ENCODE results near the gene SRRM1.

DNA sequence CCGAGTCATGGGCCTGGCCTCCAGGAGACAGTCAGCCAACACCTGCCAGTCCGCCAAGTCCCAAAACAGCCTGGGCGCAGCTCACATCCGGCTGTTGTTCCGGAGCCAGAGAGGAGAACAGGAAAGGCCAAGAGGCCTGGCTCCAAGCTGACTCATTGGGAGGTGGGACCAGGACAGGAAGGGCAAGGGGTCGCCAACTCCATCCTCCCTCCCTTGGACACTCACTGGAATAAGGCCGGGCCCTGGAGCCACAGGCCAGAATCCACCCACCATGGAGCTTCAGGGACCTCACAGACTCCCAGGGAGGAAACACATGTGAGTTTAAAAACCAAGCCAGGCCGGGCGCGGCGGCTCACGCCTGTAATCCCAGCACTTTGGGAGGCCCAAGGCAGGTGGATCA, 77.0 kb downstream of the SRRM1 start:
- TF ChIP-seq, protein P1, sequence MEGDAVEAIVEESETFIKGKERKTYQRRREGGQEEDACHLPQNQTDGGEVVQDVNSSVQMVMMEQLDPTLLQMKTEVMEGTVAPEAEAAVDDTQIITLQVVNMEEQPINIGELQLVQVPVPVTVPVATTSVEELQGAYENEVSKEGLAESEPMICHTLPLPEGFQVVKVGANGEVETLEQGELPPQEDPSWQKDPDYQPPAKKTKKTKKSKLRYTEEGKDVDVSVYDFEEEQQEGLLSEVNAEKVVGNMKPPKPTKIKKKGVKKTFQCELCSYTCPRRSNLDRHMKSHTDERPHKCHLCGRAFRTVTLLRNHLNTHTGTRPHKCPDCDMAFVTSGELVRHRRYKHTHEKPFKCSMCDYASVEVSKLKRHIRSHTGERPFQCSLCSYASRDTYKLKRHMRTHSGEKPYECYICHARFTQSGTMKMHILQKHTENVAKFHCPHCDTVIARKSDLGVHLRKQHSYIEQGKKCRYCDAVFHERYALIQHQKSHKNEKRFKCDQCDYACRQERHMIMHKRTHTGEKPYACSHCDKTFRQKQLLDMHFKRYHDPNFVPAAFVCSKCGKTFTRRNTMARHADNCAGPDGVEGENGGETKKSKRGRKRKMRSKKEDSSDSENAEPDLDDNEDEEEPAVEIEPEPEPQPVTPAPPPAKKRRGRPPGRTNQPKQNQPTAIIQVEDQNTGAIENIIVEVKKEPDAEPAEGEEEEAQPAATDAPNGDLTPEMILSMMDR (IDR thresholded peaks at IDR 0.05): no peak
- TF ChIP-seq POLR2AphosphoS5 (IDR thresholded peaks at IDR 0.05) (peak; percentile 97 to 98), POLR2A (IDR thresholded peaks at IDR 0.05) (peak in 1 of 4 donors; percentile 15)

Data from upper lobe of left lung (tissue), 4 donors.